EL (cell line): ENCODE measurements around the gene CYB5A.
A peak's percentile ranks its signal among the peaks of the same experiment; 100 is the strongest.
"Not testable (repeated sequence)": the region's sequence is repeated elsewhere in the genome, so short reads cannot be mapped to it uniquely, and the experiment has no call there.

Experiments used
- DNase-seq: peaks from one replicate; pipeline ENCODE4 v3.0.0-alpha.2; 2016

CYB5A gene

GRCh38 chr18:74291771-74292540, at the start of gene CYB5A:
Gene CYB5A, minus strand, starts transcription at chr18:74291963. Its CDS starts 88 bp downstream, at chr18:74291875.
- DNase-seq: peak; percentile 94

GRCh38 chr18:74337912-74338309, 46.1 kb upstream of the CYB5A start:
- DNase-seq: no peak

- DNase-seq: no peak
These were observed 45.6 kb upstream of the CYB5A start for GRCh38 chr18:74337155-74337911.

GRCh38 chr18:74336656-74337055, 44.9 kb upstream of the CYB5A start:
- no peak for DNase-seq

GRCh38 chr18:74334242-74334893, 42.6 kb upstream of the CYB5A start:
- no peak for DNase-seq

GRCh38 chr18:74333091-74333490, 41.3 kb upstream of the CYB5A start:
- DNase-seq: no peak

GRCh38 chr18:74331404-74331803, 39.6 kb upstream of the CYB5A start:
- peak; percentile 56 for DNase-seq

GRCh38 chr18:74329688-74330205, 38.0 kb upstream of the CYB5A start:
- no peak for DNase-seq

- no peak for DNase-seq
These were observed 36.4 kb upstream of the CYB5A start for GRCh38 chr18:74328206-74328605.

GRCh38 chr18:74326791-74327190, 35.0 kb upstream of the CYB5A start:
- DNase-seq: not testable (repeated sequence)

GRCh38 chr18:74326231-74326630, 34.5 kb upstream of the CYB5A start:
- no peak for DNase-seq

- peak; percentile 94 for DNase-seq
These were observed 24.8 kb upstream of the CYB5A start for GRCh38 chr18:74316257-74317170.

GRCh38 chr18:74315464-74316256, 23.9 kb upstream of the CYB5A start, which contains the start of gene C18orf63:
Gene C18orf63, plus strand, starts transcription at chr18:74315839. Its CDS starts 2,027 bp downstream, at chr18:74317866.
- no peak for DNase-seq

GRCh38 chr18:74314759-74315463, 23.1 kb upstream of the CYB5A start:
- no peak for DNase-seq

GRCh38 chr18:74311000-74311399, 19.2 kb upstream of the CYB5A start:
- no peak for DNase-seq

- peak; percentile 69 for DNase-seq
These were observed 18.6 kb upstream of the CYB5A start for GRCh38 chr18:74310411-74310810.

GRCh38 chr18:74303936-74304335, 12.2 kb upstream of the CYB5A start:
- DNase-seq: peak; percentile 78

GRCh38 chr18:74303306-74303705, 11.5 kb upstream of the CYB5A start:
- DNase-seq: no peak

GRCh38 chr18:74299746-74300145, 8.0 kb upstream of the CYB5A start:
- DNase-seq: peak; percentile 51

- no peak for DNase-seq
These were observed 7.4 kb upstream of the CYB5A start for GRCh38 chr18:74299162-74299561.

- no peak for DNase-seq
These were observed 2.8 kb upstream of the CYB5A start for GRCh38 chr18:74294526-74294925.
